PC-9 (cell line): ENCODE data around the gene BUB1.

Experiments used
- CTCF ChIP-seq: fragments of 200-600 bp; sonication (generic); conservative IDR thresholded peaks from 2 replicates; pipeline ENCODE4 v1.6.1; 2017; ENCODE audit warnings: mixed run types, antibody characterized with exemption, mild to moderate bottlenecking, moderate library complexity
- EZH2 ChIP-seq: fragments of 200-600 bp; sonication (generic); IDR thresholded peaks from 2 replicates; pipeline ENCODE4 v1.8.0; 2017; ENCODE audit warnings: antibody characterized with exemption, low read depth

GRCh38 chr2:110702514-110703380, 24.9 kb upstream of the BUB1 start:
- TF ChIP-seq CTCF (no peak), EZH2 (no peak)
